Measurements from ENCODE around the gene SLC1A1.

The SLC1A1 gene

DNA sequence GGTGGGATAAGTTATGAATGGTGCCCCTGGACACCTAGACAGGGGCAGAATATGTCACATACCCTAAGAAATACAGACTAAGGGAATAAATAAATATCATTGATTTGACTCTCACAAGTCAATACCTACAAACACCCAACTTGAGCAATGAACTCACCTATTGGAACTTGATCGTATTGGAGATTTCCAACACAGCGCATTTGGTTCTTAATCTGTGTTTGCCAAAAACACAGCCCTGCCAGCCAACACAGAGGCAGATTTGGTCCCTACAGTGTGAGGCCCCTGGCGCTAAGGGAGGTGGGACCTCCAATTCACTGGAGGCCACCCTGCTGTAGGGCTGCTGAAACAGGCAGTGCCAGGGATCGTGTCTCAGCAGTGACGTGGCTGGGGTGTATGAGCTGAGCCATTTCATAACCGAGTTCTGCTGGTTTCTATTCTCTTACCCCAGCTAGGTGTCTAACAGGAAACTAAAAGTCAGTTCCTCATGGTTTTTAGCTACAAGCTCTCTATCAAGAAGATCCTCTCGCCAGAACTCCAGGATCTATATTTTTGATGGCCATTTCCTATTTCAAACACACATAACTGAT, 84.5 kb downstream of the SLC1A1 start:
- TF ChIP-seq, protein P1, sequence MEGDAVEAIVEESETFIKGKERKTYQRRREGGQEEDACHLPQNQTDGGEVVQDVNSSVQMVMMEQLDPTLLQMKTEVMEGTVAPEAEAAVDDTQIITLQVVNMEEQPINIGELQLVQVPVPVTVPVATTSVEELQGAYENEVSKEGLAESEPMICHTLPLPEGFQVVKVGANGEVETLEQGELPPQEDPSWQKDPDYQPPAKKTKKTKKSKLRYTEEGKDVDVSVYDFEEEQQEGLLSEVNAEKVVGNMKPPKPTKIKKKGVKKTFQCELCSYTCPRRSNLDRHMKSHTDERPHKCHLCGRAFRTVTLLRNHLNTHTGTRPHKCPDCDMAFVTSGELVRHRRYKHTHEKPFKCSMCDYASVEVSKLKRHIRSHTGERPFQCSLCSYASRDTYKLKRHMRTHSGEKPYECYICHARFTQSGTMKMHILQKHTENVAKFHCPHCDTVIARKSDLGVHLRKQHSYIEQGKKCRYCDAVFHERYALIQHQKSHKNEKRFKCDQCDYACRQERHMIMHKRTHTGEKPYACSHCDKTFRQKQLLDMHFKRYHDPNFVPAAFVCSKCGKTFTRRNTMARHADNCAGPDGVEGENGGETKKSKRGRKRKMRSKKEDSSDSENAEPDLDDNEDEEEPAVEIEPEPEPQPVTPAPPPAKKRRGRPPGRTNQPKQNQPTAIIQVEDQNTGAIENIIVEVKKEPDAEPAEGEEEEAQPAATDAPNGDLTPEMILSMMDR (IDR thresholded peaks at IDR 0.05): no peak
- no peak for DNase-seq (ENCODE audit: low spot score)
- H3K27ac ChIP-seq: no peak overlapping the region
- no peak overlapping the region for H3K4me3 ChIP-seq

- TF ChIP-seq, protein P1 (IDR thresholded peaks at IDR 0.05): no peak
- Histone ChIP-seq H3K27ac (no peak overlapping the region), H3K4me3 (no peak overlapping the region)
- DNase-seq (ENCODE audit: low spot score): no peak
These were observed 85.7 kb downstream of the SLC1A1 start for GRCh38 chr9:4575997-4576396.

DNA sequence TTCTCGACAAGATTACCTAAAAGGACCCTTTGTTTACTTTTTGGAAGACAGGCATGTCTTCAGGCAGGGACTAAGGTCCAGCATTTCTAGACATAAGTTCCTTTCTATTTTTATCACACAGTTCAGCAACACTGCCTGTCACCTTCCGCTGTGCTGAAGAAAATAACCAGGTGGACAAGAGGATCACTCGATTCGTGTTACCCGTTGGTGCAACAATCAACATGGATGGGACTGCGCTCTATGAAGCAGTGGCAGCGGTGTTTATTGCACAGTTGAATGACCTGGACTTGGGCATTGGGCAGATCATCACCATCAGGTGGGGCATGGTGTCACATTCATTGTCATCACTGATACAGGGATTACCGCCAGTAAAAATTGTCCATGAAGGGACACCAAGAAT, 86.2 kb downstream of the SLC1A1 start:
- no peak overlapping the region for H3K4me3 ChIP-seq
- no peak for DNase-seq (ENCODE audit: low spot score)
- TF ChIP-seq, protein P1 (IDR thresholded peaks at IDR 0.05): no peak
- H3K27ac ChIP-seq: no peak overlapping the region

DNA sequence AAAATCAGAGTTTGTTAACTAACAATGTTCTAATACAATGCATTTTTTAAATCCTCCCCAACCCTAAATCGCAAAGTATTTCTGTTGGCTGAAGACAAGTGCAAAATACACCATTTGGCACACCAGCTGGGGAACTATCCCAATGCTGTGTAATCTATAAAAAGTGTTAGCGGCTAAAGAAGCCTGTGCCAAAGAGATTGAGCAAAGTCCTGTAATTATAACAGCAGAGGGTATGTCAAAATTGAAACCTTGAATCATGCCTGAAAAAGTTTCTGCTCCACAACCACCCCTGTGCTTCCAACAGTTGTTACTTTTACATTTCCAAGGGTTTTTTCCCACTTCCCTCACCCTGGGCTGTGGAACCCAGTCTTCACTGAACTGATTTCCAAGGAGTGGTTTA, 88.7 kb downstream of the SLC1A1 start:
- TF ChIP-seq, protein P1 (IDR thresholded peaks at IDR 0.05): no peak
- Histone ChIP-seq H3K4me3 (no peak overlapping the region), H3K27ac (no peak overlapping the region)
- DNase-seq (ENCODE audit: low spot score): no peak

GRCh38 chr9:4581035-4581760, 90.9 kb downstream of the SLC1A1 start:
- Histone ChIP-seq H3K27ac (no peak overlapping the region), H3K4me3 (no peak overlapping the region)
- DNase-seq (ENCODE audit: low spot score): no peak
- TF ChIP-seq, protein P1 (IDR thresholded peaks at IDR 0.05): no peak

DNA sequence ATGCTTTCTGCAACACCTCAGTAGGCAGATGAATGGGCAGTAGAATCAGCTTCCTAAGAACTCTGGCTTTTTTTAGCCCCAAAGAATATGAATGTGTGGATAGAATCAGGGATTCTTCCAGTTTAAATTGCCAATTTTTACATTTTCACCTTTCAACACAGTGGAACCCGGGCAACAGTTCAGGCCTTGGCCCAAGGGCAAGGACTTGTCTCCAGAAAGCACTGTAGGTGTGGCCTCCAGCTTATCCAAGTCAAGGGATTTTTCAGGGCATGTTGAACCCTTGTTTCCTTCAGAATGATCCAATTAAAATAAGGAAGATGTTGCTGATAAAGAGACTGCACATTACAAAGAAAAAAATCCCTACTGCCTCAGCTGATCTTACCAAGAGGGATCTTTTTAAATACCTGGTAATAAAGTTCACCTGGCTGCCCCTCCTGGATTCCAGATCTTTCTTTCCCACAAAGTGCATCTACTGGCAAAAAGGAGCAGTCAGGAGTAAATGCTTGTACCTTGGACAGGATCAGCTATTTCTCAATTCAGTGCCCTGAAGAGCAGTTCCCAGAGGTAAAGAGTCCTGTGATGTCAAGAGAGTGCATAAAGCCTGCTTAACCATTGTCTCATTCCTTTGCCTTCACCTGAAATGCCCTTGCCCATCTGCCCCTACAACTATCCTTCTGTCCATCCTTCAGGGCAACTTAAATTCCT, 91.7 kb downstream of the SLC1A1 start:
- TF ChIP-seq, protein P1 (IDR thresholded peaks at IDR 0.05): no peak
- H3K4me3 ChIP-seq: no peak overlapping the region
- DNase-seq (ENCODE audit: low spot score): no peak
- no peak overlapping the region for H3K27ac ChIP-seq
